Liver (tissue), 3 donors: ENCODE measurements around the gene RSRC1.

Experiments used
- EGR1 ChIP-seq, 2 donors: IDR thresholded peaks; 2 replicates each; pipeline ENCODE4 v1.6.1; 2016 to 2018; ENCODE audit warnings: antibody characterized with exemption in 2 of 2, low read depth in 2 of 2
- FOXA1 ChIP-seq: IDR thresholded peaks from 2 replicates; pipeline ENCODE4 v1.6.1; 2016; ENCODE audit warnings: antibody characterized with exemption
- JUND ChIP-seq, 2 donors: IDR thresholded peaks; 2 replicates each; pipeline ENCODE4 v1.6.1; 2016; ENCODE audit warnings: antibody characterized with exemption in 2 of 2
- RAD21 ChIP-seq, 2 donors: IDR thresholded peaks; 2 replicates each; pipeline ENCODE4 v1.6.1; 2016; ENCODE audit warnings: antibody characterized with exemption in 2 of 2, mild to moderate bottlenecking in 2 of 2
- TAF1 ChIP-seq: conservative IDR thresholded peaks from 2 replicates; pipeline ENCODE4 v1.6.1; 2016; ENCODE audit warnings: antibody characterized with exemption, mild to moderate bottlenecking
- YY1 ChIP-seq: IDR thresholded peaks from 2 replicates; pipeline ENCODE4 v1.6.1; 2016; ENCODE audit warnings: antibody characterized with exemption, mild to moderate bottlenecking
- TF ChIP-seq, protein P1 (sequence below): fragments of 150-350 bp; IDR thresholded peaks from 2 replicates; pipeline ENCODE4 v1.5.1; 2017; ENCODE audit warnings: improper control_type of control experiment, low read depth, low read length; ENCODE audit not compliant: missing input control
- TF ChIP-seq, protein P2 (sequence below): IDR thresholded peaks from 2 replicates; pipeline ENCODE4 v1.6.1; 2016; ENCODE audit warnings: antibody characterized with exemption, mild to moderate bottlenecking
- TF ChIP-seq, protein P3 (sequence below): IDR thresholded peaks from 2 replicates; pipeline ENCODE4 v1.6.1; 2016; ENCODE audit warnings: antibody characterized with exemption
- donor health status: healthy.
- donor health status: healthy.

DNA sequence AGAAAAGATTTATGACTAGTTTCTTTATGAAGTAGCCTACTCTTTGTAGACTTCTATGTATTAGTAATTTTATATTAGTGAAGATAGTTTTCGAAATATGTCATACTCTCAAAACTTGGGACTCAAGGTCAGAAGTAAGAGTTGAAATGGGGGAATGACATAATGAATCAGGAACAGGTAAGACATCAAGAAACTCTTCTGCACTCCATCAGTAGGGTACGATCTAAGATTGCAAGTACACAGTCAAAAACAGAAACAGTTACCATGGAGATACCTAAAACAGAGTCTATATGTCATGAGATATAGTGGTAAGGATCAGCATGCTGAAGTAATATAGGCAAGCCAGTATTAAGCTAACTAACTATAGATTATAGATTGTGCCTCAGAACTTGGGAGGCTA is 274.1 kb downstream of the RSRC1 start:
- TF ChIP-seq, protein P1, sequence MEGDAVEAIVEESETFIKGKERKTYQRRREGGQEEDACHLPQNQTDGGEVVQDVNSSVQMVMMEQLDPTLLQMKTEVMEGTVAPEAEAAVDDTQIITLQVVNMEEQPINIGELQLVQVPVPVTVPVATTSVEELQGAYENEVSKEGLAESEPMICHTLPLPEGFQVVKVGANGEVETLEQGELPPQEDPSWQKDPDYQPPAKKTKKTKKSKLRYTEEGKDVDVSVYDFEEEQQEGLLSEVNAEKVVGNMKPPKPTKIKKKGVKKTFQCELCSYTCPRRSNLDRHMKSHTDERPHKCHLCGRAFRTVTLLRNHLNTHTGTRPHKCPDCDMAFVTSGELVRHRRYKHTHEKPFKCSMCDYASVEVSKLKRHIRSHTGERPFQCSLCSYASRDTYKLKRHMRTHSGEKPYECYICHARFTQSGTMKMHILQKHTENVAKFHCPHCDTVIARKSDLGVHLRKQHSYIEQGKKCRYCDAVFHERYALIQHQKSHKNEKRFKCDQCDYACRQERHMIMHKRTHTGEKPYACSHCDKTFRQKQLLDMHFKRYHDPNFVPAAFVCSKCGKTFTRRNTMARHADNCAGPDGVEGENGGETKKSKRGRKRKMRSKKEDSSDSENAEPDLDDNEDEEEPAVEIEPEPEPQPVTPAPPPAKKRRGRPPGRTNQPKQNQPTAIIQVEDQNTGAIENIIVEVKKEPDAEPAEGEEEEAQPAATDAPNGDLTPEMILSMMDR = no peak
- TF ChIP-seq, protein P2, sequence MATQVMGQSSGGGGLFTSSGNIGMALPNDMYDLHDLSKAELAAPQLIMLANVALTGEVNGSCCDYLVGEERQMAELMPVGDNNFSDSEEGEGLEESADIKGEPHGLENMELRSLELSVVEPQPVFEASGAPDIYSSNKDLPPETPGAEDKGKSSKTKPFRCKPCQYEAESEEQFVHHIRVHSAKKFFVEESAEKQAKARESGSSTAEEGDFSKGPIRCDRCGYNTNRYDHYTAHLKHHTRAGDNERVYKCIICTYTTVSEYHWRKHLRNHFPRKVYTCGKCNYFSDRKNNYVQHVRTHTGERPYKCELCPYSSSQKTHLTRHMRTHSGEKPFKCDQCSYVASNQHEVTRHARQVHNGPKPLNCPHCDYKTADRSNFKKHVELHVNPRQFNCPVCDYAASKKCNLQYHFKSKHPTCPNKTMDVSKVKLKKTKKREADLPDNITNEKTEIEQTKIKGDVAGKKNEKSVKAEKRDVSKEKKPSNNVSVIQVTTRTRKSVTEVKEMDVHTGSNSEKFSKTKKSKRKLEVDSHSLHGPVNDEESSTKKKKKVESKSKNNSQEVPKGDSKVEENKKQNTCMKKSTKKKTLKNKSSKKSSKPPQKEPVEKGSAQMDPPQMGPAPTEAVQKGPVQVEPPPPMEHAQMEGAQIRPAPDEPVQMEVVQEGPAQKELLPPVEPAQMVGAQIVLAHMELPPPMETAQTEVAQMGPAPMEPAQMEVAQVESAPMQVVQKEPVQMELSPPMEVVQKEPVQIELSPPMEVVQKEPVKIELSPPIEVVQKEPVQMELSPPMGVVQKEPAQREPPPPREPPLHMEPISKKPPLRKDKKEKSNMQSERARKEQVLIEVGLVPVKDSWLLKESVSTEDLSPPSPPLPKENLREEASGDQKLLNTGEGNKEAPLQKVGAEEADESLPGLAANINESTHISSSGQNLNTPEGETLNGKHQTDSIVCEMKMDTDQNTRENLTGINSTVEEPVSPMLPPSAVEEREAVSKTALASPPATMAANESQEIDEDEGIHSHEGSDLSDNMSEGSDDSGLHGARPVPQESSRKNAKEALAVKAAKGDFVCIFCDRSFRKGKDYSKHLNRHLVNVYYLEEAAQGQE = no peak
- TF ChIP-seq TAF1 (no peak), EGR1 (IDR thresholded peaks at IDR 0.05; ENCODE audit: low read depth in 2 of 2) (no peak), FOXA1 (no peak), YY1 (no peak), JUND (IDR thresholded peaks at IDR 0.05) (no peak), RAD21 (IDR thresholded peaks at IDR 0.05) (no peak)
- TF ChIP-seq, protein P3, sequence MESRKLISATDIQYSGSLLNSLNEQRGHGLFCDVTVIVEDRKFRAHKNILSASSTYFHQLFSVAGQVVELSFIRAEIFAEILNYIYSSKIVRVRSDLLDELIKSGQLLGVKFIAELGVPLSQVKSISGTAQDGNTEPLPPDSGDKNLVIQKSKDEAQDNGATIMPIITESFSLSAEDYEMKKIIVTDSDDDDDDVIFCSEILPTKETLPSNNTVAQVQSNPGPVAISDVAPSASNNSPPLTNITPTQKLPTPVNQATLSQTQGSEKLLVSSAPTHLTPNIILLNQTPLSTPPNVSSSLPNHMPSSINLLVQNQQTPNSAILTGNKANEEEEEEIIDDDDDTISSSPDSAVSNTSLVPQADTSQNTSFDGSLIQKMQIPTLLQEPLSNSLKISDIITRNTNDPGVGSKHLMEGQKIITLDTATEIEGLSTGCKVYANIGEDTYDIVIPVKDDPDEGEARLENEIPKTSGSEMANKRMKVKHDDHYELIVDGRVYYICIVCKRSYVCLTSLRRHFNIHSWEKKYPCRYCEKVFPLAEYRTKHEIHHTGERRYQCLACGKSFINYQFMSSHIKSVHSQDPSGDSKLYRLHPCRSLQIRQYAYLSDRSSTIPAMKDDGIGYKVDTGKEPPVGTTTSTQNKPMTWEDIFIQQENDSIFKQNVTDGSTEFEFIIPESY = no peak
